ENCODE measurements around the gene MYT1.
"Not testable (repeated sequence)": the region's sequence is repeated elsewhere in the genome, so short reads cannot be mapped to it uniquely, and the experiment has no call there.

Gene MYT1

DNA sequence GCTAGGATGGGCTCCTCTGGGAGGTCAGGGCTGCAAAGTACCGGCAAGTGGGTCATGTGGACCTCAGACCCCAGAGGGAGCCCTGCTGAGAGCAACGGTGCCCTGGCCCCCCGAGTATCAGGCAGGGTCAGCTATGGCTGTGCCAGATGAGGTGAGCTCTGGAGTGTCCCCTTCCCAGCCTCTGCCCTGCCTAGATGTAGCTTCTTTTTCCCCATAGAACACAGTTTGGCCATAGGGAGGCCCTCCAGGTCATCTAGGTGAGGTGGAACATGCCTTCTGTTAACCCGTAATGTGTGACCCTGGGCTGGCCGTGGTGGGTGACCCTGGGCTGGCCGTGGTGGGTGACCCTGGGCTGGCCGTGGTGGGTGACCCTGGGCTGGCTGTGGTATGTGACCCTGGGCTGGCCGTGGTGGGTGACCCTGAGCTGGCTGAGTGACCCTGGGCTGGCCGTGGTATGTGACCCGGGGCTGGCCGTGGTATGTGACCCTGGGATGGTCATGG, 70.1 kb downstream of the MYT1 start:
- no peak for DNase-seq

DNA sequence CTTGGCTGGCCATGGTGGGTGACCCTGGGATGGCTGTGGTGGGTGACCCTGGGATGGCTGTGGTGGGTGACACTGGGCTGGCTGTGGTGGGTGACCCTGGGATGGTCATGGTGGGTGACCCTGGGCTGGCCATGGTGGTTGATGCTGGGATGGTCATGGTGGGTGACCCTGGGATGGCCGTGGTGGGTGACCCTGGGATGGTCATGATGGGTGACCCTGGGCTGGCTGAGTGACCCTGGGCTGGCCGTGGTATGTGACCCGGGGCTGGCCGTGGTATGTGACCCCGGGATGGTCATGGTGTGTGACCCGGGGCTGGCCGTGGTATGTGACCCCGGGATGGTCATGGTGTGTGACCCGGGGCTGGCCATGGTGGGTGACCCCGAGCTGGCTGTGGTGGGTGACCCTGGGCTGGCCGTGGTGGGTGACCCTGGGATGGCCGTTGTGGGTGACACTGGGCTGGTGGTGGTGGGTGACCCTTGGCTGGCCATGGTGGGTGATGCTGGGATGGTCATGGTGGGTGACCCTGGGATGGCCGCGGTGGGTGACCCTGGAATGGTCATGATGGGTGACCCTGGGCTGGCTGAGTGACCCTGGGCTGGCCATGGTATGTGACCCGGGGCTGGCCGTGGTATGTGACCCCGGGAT, 70.8 kb downstream of the MYT1 start:
- not testable (repeated sequence) for DNase-seq

DNA sequence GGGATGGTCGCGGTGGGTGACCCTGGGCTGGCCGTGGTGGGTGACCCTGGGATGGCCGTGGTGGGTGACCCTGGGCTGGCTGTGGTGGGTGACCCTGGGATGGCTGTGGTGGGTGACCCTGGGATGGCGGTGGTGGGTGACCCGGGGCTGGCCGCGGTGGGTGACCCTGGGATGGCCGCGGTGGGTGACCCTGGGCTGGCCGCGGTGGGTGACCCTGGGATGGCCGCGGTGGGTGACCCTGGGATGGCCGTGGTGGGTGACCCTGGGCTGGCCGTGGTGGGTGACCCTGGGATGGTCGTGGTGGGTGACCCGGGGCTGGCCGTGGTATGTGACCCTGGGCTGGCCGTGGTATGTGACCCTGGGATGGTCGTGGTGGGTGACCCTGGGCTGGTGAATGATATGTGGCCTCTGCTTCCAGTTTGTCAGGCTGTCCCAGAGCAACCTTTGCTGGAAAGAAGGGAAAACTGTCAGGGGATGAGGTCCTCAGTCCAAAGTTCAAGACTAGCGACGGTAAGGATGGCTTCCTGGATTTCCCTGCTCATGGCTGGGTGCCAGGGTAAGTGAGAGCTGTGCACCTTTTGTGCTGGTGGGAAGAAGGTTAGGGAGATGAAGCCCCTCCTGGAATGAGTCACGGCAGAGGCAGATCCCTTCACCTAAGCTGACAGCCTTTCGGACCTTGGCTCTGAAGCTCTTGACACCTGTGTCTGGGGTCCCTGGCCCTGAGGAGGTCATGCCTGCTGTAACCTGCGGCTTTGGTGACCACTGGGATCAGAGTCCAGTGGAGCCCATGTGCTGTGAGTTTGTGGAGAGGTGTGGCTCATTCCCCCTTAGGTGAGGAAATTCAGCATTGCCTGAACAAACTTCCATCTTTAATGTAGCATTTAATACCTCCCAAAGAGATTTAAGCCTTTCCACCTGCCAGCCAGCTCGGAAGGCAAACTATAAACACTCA, 72.2 kb downstream of the MYT1 start:
- DNase-seq = no peak

DNA sequence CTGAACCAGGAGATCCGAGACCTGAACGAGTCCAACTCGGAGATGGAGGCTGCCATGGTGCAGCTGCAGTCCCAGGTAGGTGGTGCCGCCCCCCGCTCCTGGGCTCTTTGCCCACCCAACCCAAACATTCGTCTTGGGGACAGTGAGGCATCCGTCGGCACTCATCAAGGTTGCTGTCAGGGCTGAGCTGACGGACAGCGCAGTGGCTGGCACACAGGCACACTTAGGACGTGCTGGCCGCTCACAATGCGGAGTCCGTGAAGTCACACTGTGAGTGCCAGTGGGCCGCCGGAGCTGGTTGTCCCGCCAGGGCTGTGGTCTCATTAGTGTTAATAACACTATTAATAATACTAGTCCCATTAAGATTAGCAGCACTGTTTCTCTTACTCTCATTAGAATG, 73.1 kb downstream of the MYT1 start:
- no peak for DNase-seq

DNA sequence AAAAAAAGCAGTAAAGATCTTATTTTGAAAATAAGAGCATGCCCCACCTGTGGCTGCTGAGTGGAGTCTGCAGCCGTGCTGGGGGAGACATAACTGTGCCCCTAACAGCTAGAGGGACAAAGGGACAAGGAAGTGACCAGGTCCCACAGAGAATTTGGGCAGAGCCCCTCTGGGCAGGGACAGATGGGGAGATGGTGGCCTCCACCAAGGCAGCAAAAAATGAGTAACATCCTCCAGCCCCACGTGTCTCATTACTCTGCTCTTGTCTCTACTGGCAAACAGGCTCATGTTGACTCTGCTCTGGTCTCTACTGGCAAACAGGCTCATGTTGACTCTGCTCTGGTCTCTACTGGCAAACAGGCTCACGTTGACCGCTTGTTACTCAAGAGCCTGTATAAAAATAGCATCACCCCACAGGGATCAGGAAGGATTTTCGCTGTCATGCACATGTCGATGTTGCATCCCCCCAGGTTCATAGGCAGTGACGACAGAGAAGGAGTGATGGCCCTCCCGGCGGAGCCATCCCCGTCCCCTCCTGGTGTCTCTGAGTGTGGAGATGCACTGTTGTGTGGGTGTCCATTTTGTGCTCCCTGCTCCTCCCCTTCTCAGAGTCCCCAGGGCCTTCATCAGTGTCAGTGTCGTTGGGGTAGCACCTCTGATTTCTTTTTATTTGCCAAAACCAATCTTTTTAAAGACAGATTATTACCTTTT, 74.0 kb downstream of the MYT1 start:
- no peak for DNase-seq

DNA sequence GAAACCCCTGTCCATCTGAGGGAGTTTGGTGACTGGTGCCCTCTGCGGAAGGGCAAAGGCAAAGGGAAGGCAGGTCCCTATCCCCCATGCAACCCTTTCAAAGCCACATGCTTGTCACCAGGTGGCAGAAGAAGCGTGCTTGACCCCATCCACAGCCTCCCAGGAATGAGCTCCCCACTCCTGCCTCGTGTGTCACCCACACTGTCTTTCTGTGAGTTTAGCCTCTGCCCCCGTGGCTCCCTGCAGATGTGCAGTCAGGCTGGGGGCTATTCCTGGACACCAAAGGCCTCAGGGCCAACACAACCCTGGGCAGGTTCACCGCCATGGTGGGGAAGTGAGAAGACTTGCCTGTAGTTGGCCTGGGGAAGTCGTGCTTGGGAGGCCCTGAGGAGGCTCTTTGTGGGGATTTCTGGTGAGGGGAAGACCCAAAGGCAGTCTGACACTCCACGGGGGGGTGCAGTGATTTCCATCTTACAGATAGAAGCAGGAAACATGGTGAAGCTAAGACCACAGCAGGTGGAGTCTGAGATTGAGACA, 74.7 kb downstream of the MYT1 start:
- no peak for DNase-seq

DNA sequence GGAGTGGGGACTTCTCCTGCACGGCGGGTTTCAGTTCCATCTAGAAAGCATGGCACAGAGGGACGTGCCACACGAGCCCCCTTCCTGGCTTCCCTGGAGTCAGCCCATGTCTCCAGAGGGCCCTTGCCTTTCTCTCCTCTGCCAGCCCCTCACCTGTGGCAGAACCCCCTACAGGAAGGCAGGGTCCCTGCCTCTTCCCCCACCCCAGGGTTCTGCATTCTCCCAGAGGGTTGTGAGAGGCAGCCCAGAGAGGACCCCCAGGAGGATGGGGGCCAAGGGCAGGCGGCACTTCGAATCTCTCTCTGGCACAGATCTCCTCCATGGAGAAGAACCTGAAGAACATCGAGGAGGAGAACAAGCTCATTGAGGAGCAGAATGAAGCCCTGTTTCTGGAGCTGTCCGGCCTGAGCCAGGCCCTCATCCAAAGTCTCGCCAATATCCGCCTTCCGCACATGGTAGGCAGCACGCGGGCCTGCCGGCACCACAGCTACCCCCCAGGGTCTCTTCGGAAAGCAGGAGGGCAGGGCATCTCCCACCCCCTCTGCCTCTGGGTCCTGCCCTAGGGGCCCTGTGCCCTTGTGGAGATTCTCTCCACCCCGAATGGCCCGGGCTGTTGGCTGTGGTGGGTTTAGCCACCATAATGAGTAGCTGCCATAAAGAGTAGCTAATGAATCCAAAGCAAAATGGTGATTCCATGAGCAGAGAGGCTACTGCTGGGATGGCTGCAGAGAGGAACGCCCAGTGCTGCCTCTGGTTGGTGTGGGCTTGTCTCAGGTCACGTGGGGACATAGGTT, 75.4 kb downstream of the MYT1 start:
- DNase-seq = no peak

DNA sequence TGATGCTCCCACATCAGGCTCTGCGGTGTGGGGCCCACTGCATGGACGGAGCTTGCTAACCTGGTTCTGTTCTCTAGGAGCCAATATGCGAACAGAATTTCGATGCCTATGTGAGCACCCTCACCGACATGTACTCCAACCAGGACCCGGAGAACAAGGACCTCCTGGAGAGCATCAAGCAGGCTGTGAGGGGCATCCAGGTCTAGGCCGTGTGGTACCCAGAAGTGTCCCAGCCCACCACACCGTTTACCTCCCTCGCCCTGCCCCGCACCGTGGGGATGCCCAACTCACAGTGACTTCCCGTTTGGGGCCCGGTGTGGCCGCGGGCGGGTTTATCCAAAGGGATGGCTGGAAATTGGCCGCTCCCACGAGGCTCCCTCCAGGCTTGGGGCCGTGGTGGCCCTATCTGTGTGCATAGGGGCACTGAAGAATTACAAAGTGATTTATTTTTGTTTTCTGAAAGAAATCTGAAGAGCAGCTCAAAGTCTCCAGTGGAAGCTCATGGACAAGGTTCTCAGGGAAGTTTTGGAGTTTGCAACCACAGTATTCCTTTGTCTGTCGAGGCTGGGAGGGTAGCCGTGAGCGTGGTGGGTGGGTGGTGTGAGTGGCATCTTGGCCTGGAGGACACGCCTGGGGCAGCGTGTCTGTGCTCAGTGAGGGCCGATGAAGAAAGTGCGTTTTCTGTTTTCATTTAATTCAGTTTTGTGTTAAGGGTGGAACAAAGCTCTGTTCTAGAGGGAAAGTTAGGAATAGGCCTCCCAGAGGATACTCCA, 76.2 kb downstream of the MYT1 start:
- DNase-seq = no peak

DNA sequence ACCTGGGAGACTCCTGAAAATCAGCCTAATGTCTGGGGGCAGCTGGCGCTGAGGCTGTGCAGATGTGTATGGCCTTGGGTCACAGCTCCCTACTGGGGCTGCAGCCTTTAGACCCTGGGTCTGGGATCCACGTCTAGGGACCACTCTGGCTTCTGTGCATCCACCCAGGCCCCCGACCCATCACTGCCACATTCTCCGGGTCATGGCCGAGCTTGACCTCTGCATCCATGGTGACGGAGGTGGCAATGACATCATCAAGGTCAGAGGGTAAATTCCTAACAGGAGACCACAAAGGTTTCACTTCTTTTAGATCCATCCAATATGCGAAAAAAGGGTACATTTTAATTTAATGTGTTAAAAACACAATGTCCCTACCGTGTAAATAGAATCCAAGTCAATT, 76.8 kb downstream of the MYT1 start:
- DNase-seq = no peak

DNA sequence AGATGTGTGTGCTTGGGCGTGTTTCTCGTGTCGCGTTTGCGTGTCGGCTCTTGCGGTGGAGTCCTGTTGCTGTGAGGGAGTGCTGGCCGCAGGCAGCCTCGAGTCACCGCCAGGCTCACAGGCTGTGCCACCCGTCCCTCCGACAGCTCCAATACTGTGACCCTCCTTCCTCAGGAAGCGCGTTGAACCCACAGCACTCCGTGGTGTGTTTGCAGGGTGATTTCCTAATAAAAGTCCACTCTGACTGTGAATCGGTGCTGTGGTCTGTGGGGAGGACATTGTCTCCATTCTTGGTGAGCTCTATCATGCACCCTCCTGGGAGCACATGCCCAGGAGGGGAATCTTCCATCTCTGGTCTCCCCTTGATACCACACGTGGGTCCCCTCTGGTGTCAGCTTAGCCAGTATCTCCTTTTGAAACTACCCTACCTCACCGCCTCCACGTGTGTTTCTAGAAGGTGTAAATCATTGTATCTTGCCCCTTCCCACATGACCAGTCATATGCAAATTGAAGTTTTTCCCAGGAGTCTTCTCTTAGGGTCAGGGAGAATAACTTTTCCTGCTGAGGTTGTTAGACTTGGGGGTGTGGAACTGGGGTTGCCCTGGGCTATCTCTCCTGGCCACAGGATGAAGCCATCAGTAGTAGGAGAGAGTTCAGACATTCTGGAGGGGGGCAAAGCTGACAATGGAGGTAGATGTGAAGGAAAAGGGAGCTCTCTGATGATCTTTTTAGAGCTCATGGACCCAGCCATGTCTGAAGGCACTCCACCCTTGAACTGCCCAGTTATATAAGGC, 77.9 kb downstream of the MYT1 start:
- DNase-seq = no peak

DNA sequence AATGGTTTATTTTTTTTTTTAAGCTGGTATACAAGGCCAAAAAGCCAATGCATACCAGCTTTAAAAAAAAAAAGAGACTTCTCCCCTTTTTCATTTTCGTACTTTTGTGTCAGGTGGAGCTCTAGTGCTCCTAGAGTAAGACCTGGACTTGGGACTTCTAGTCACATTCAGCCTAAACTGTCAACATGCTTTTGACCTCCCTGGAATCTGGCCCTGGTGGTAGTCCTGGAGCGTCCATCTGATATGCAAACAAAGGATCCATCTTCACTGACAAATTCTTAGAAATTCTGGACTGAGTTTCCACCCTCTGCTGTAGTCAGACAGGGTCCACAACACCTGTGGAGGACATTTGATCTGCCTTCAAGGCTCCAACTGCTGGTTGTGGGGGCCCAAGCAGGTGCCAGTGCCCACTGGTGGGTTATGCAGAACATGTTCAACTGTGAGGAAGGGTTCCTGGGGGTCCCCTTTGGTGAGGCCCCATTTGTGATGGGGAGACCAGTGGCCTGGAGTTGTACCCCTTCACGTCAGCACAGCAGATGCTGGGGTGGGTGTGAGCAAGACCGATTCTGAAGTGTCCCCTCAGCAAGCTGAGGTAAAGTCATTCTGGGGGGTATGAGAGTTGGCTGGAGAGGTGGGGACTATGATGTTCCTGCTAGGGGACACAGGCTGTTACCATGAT, 78.7 kb downstream of the MYT1 start:
- DNase-seq = no peak

DNA sequence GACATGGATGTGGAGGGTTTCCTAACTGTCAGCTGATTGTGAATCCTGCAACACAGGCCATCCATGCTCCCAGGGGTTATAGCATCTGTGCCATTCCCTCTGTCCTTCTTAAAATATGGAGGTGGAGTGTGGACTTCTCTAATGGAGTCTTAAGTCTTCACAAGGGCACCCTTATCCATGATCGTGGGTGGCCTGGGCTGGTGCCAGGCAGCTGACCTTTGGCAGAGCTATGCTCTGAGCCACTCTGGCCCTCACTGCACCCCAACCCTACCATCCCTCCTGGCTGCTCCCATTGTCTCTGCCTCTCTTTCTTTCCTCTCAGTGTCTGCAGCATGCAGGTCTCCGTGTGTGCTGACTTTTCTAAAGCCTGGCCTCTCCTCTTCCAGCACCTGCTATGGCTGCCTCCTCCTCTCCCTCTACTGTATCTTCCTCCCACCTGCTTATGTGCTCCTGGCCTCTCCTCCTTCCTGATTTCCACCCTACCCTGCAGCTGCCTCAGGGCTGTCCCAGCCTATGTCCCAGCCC, 80.1 kb downstream of the MYT1 start:
- DNase-seq = no peak

DNA sequence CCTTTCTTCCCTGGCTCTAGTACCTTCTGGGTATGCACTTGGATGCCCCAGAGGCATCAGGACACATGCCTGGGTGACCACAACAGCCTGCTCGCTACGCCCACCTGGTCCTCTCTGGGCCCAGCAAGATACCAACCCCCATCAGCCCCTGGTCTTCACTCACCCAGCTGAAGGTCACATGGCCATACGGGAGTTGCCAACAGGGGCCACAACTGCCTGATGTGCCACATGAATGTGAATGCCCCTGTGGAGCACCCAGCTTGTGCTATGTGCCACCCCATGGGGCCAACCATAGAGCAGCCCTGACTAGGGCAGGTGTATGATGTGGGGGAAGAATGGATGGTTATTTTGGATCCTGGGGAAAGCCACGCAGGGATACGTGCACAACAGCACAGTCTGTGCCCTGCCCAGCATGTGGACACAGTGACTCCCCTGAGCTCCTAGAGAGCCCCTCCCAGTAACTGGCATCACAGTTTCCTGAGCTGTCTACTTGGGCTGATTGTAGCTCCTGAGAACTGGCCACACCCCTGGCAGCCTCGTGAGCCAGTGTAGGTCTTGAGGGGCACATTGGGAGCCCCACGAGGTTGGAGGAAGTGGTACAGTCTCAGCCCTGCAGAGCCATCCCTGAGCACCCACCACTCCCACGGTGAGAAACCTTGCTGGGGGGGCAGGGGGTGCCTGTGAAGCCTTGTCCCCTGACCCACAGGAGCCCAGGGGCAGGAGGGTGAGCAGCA, 80.8 kb downstream of the MYT1 start:
- no peak for DNase-seq

DNA sequence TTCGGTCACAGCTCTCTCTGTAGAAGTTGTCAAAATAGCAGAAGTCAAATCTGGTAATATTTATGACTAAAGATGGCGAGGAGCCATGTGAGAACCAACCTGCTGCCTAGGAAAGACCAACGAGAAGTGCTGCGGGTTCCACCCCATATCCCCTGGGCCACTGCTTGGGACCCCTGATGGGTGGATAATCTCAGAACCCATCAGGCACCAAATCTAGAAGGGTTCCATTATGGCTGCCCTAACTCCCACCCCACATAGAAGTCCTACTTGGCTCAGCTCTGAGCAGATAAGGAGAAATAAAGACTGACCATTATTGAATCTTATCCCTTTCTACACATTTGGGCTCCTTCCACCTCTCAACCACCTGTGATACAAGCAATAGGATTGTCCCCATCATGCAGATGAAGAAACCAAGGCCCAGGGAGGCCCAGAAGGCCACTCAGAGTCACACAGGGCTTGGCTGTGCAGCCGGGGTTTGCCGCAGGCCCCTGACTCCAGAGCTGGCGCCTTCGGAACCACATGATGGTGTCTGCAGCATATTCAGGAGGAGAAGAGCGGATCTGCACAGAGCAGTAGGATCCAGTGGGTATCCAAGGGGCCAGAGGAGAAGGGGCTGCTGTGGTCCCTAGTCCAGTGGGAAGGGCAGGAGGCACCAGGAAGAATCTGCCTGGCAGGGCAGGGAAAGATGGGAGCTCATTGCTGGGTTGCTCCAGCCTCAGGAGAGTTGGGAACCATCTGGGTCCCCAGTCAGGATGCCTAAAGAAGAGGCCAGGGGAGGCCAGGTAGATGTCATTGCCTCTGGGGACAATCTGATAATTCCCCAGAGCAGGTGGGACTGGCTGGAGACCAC, 81.7 kb downstream of the MYT1 start:
- DNase-seq = no peak

DNA sequence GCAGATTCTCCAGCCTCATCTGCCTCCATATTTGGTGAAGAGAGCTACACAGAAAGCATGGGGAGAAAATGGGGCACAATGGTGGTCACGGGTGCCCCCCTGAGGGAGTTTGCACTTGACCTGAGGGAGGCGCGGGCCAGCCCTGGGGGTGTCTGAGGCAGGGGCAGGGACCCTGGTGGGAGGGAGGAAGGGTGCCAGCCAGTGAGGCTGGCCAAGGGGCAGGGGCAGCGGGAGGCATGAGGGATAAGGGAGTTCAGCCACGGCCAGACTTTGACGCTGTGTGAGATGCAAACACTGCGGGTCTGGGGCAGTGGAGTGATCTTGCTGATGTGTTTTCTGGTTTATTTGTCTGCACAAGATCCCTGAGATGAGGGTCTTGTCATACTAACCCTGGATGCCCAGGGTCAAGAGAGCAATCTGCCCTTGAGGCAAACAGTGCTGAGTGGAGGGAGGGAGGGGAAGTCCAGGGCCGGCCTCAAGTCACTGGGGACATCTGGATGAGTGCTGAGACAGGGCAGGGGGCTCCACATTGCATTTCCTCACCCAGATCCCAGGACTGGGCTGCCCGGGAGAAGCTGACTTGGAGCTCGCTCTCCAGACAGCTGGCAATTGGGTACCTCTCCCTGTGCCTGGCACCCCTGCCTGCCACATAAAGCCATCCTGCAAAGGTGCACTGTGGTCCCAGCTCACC, 82.5 kb downstream of the MYT1 start:
- no peak for DNase-seq

DNA sequence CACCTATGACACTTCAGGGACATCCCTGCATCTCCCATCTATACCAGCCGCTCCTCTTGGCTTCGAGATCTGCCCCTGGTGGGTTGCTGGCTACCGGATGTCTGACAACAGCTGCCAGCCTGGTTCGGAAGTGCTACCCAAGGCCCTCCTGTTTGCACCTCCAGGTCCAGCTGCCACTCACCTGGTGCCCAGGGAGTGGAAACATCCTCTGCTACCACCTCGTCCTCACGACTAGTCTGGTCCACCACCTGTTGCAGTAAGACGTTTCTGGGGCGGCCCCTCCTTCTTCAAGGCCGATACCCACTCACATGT, 83.0 kb downstream of the MYT1 start:
- no peak for DNase-seq
